A673 (cell line): ENCODE measurements around the gene CASQ2. TPM values are rescaled to one million over a fixed set of nuclear protein-coding genes. Genes with fewer than 3 reads are reported as not detected.

Experiments
- BruUV-seq: library from RNA; stranded (reverse); fragments of 400-500 nt; replicated peaks from 2 replicates; lab custom pipeline; 2021; lab: Mats Ljungman, UMichigan
- CTCF ChIA-PET: fragments of 300-600 bp; sonication (Branson Sonifier 250); formaldehyde crosslinking; loops from one replicate; lab custom pipeline; 2022; ENCODE audit warnings: antibody characterized with exemption; lab: Charles Lee
- POLR2A ChIA-PET: fragments of 300-600 bp; sonication (Branson Sonifier 250); formaldehyde crosslinking; loops from one replicate; lab custom pipeline; 2022; ENCODE audit warnings: antibody characterized with exemption; ENCODE audit not compliant: low non-redundant PET; lab: Charles Lee
- DNase-seq: peaks from one replicate; pipeline ENCODE4 v3.0.0-alpha.2; 2015; ENCODE audit warnings: low spot score
- H3K27ac ChIP-seq: fragments of 200-600 bp; sonication (generic); 2 replicates; pipeline ENCODE4 v1.5.1; 2016; ENCODE audit warnings: mixed run types, low read depth, mild to moderate bottlenecking, mixed read lengths, antibody characterized with exemption, low read length; ENCODE audit not compliant: poor library complexity, severe bottlenecking
- H3K27me3 ChIP-seq: fragments of 200-600 bp; sonication (generic); replicated peaks from 2 replicates; pipeline ENCODE4 v1.6.1; 2017; ENCODE audit warnings: mixed run types, low read depth, mild to moderate bottlenecking, mixed read lengths, antibody characterized with exemption, low read length; ENCODE audit not compliant: insufficient read depth, poor library complexity
- H3K36me3 ChIP-seq: fragments of 200-600 bp; sonication (generic); 2 replicates; pipeline ENCODE4 v1.6.1; 2016; ENCODE audit warnings: mixed run types, mild to moderate bottlenecking, mixed read lengths, antibody characterized with exemption, low read length; ENCODE audit not compliant: insufficient read depth, poor library complexity, severe bottlenecking
- H3K4me1 ChIP-seq: fragments of 200-600 bp; sonication (generic); 2 replicates; pipeline ENCODE4 v1.6.1; 2017; ENCODE audit warnings: mixed run types, mild to moderate bottlenecking, mixed read lengths, antibody characterized with exemption, low read length; ENCODE audit not compliant: insufficient read depth, poor library complexity, severe bottlenecking
- H3K4me3 ChIP-seq: fragments of 200-600 bp; sonication (generic); 2 replicates; pipeline ENCODE4 v1.5.1; 2016; ENCODE audit warnings: low read depth, mixed run types, mild to moderate bottlenecking, mixed read lengths, low read length; ENCODE audit not compliant: poor library complexity, severe bottlenecking
- H3K9me3 ChIP-seq: fragments of 200-600 bp; sonication (generic); 2 replicates; pipeline ENCODE4 v1.6.1; 2016; ENCODE audit warnings: mixed run types, low read depth, mild to moderate bottlenecking, mixed read lengths, antibody characterized with exemption, low read length; ENCODE audit not compliant: poor library complexity, severe bottlenecking
- EZH2 ChIP-seq: fragments of 200-600 bp; sonication (generic); IDR thresholded peaks from 2 replicates; pipeline ENCODE4 v1.6.1; 2017; ENCODE audit warnings: borderline replicate concordance, low read depth, mild to moderate bottlenecking, mixed read lengths, antibody characterized with exemption, low read length; ENCODE audit not compliant: poor library complexity, severe bottlenecking
- intact Hi-C: fragments of 100-400 bp; cut with micrococcal nuclease; formaldehyde crosslinking; loops from one replicate; pipeline ENCODE4 v1.10.0; 2022; ENCODE audit not compliant: unreplicated experiment
- total RNA-seq: library from RNA; stranded (reverse); gene quantifications from 2 replicates; pipeline ENCODE4 v1.2.3, GENCODE V29; 2021
- TF ChIP-seq, protein P1 (sequence below): fragments of 300-800, 200-600 bp; sonication (generic); conservative IDR thresholded peaks from 2 replicates; pipeline ENCODE4 v1.5.1; 2017; ENCODE audit warnings: low read depth, mild to moderate bottlenecking, antibody characterized with exemption, low read length, moderate library complexity, mixed read lengths

CASQ2 gene
- total RNA-seq, 1 experiment from 2014 or later, result 0.52 TPM

DNA sequence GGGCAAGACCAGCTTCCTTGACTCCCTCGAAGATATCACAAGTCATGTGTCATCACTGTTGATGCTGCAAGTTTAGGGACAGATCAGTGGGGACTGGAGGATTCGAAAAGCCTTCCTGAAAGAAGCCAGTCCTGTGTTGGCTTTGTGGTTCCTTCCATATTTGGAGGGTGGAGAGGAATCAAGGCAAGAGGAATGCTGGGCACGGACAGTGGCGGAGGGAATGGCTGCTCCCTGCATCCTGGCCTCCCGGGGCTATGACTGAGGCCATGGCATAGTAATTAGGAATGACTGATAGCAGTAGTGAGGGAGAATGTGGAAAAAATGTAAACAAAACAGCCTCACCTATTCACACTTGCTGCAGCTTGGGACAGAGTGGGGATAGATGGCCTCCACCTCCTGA is 90.4 kb downstream of the CASQ2 start:
- Histone ChIP-seq H3K36me3 (peaks cover 3% of the 10 kb centered on the region), H3K4me1 (peaks cover 10% of the 10 kb centered on the region), H3K27ac (no peak overlapping the region), H3K4me3 (no peak overlapping the region), H3K27me3 (no peaks in the 10 kb centered on the region), H3K9me3 (no peaks in the 10 kb centered on the region)
- TF ChIP-seq EZH2, result no peak
- TF ChIP-seq, protein P1, sequence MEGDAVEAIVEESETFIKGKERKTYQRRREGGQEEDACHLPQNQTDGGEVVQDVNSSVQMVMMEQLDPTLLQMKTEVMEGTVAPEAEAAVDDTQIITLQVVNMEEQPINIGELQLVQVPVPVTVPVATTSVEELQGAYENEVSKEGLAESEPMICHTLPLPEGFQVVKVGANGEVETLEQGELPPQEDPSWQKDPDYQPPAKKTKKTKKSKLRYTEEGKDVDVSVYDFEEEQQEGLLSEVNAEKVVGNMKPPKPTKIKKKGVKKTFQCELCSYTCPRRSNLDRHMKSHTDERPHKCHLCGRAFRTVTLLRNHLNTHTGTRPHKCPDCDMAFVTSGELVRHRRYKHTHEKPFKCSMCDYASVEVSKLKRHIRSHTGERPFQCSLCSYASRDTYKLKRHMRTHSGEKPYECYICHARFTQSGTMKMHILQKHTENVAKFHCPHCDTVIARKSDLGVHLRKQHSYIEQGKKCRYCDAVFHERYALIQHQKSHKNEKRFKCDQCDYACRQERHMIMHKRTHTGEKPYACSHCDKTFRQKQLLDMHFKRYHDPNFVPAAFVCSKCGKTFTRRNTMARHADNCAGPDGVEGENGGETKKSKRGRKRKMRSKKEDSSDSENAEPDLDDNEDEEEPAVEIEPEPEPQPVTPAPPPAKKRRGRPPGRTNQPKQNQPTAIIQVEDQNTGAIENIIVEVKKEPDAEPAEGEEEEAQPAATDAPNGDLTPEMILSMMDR, result no peak
- ChIA-PET CTCF (no interaction called here), POLR2A (no interaction called here)
- intact Hi-C loops, result no loop called here
- DNase-seq, result no peak
- no TSS peak for BruUV-seq

DNA sequence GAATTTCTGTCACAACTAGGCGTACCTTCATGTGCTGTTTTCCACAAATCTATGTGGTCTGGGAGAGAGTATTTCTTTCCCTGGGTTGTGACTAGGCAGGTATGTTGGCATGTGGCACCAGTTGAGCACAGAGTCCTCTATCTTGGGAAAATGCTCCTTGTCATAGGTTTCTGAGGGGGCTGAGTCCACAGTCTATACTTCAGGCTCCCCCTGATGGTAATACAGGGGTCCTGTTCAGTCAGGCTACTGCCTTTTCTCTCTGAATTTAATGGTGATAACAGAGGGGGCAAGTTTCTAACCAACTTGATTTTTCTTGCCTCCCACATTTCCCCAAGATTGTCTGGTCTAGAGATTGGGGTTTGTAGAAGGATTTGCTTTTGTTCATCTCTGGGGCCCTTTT is 90.9 kb downstream of the CASQ2 start:
- TF ChIP-seq, protein P1, result 0 out of 2 replicates have a peak, but pooled peaks have one; percentile 23
- no peak for TF ChIP-seq EZH2
- CTCF ChIA-PET, result no interaction called here
- no peak overlapping the region for H3K27ac ChIP-seq
- H3K27me3 ChIP-seq, result no peaks in the 10 kb centered on the region
- H3K4me3 ChIP-seq, result no peak overlapping the region
- no TSS peak for BruUV-seq
- H3K36me3 ChIP-seq, result peaks cover 3% of the 10 kb centered on the region
- no peaks in the 10 kb centered on the region for H3K9me3 ChIP-seq
- peaks cover 10% of the 10 kb centered on the region for H3K4me1 ChIP-seq
- intact Hi-C loops, result no loop called here
- POLR2A ChIA-PET, result no interaction called here
- DNase-seq, result no peak

DNA sequence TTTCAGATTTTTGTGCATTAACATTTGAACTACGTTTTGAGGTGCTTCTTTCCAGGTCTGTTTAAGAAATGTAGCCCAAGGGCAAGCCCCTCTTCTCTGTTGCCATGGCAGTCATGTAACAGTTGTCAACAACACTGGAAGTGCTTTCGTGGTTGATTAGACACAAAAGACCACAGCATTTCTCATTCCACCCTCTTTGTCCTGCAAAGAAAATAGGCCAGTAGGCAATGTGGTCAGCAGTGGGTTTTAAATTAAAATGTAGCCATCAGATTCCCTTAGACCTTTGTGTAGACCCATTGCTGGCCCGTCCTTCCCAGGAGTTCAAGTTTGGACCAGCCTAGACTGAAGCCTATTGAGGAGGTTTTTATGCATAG is 91.3 kb downstream of the CASQ2 start:
- Histone ChIP-seq H3K27ac (no peak overlapping the region), H3K4me3 (no peak overlapping the region), H3K27me3 (no peaks in the 10 kb centered on the region), H3K9me3 (no peaks in the 10 kb centered on the region), H3K36me3 (peaks cover 3% of the 10 kb centered on the region), H3K4me1 (peaks cover 10% of the 10 kb centered on the region)
- POLR2A ChIA-PET, result no interaction called here
- CTCF ChIA-PET, result no interaction called here
- BruUV-seq, result no TSS peak
- TF ChIP-seq, protein P1, result no peak
- no peak for TF ChIP-seq EZH2
- intact Hi-C loops, result no loop called here
- DNase-seq, result peak; percentile 15
